CD4-positive, alpha-beta T cell treated with Interleukin-12 subunit alpha and Interleukin-12 subunit beta, for 1 hour (primary cell): ENCODE measurements around the gene PCSK5.
"Not testable (repeated sequence)": the region's sequence is repeated elsewhere in the genome, so short reads cannot be mapped to it uniquely, and the experiment has no call there.

Experiments
- DNase-seq: peaks from one replicate; pipeline ENCODE4 v3.0.0-alpha.2; 2020

Gene PCSK5

DNA sequence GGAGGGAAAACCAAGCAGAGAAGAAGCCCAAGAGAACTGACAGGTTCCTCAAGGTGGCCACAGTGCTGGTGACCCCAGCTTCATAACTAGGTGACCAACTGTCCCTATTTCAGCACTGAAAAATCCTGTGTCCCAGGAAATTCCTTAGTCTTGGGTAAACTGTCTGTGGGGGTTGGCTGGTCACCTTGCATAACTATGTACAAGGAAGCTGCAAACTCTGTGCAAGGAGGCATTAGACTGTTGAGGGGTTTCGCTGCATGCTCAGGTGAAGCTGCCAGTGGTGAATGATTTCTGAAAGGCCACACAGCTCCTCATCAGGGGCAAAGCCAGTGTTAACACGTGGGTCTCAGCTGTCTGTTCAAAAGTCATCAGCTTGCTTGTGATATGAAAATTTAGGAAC, 36.9 kb downstream of the PCSK5 start:
- DNase-seq = no peak

- no peak for DNase-seq
These were observed 39.7 kb downstream of the PCSK5 start for GRCh38 chr9:75930190-75930589.

DNA sequence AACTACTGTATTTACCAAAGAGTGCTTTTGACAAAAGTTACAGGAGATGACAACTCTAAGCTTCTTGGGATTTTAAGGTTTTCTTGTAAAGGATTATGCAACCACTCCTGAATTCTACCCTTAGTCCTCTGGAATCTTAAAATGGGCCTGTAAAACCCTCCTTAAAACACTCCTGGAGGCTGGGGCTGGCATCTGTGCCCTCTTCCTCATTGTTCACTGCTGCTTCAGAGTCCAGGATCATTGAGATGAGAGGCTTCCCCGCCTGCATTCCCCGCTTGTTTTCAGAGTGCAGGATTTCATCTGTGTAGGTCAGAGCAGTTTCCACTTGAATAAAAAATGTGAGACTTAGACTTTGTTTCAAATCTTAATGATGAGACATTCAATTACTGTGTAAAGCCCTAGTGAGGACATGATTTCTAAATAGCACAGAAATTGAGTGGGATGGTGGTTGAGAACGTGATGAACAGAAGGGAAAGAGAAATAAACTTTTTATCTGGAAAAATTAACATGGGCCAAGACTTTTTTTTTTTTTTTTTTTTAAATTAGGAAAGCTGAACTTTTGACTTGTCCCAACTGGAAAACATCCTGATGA, 40.4 kb downstream of the PCSK5 start:
- no peak for DNase-seq

- no peak for DNase-seq
These were observed 43.5 kb downstream of the PCSK5 start for GRCh38 chr9:75933982-75934381.

- no peak for DNase-seq
These were observed 45.1 kb downstream of the PCSK5 start for GRCh38 chr9:75935591-75935990.

GRCh38 chr9:75937521-75938258, 47.2 kb downstream of the PCSK5 start:
- DNase-seq = no peak

DNA sequence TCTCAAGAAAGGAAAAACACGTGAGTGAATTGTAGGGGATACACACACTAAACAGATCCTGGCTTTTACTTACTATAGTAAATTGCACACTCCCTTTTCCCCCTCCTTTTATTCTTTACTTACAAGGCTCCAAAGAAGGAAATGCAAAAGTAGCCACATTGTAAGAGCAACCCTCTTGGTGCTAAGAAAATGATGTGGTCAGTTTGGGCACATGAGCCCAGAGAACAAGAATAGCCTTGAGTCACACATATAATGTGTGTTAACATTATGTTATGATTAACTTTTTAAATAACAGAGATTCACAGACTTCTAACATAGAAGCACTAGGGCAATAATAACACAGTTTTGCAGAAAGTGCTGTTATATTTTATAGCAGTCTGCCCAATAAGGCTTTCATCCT, 48.5 kb downstream of the PCSK5 start:
- DNase-seq = no peak

DNA sequence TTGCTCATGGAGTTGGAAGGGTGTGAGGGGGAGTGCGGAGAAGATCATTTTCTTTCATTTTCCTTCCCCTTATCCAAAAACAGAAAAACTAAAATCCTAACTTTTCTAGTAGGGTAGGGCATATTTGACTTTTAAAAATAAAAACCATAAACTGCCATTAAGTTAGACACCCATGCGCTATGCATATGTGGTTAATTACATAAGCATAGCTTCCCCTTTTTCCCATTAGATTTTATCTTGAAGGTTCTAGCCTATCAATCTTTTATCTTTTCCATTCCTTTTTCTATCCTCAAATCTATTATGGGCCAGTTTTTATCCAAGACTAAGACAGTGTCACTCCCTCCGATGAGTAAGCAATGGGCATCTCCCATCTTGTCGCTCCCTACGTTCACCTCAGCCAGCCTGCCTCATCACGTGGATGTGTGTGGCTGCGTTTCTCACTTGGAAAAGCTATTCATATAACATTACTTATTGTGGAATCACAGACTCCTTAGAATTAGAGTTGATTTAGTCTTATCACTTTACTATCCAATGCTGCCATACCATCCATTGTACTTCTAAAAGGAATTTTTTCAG, 49.2 kb downstream of the PCSK5 start:
- DNase-seq = no peak

DNA sequence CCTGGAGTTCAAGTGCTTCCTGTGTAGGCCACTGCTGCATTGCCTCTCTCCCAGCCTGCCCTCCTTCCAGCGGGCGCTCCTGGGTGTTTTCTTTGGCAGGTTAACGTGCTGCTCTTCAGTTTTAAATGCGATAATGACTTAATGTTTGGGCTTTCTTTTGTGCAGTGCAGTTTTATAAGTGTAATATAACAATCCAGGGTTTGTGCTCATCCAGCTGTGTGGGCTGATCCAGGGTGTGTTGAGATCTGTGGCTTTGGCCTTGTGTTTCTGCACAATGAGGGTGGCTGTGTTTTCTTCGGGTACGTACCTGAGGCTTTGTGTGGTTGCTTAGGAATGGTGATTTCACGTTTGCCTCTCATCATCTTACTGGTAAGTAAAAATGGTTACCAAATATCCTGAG, 50.6 kb downstream of the PCSK5 start:
- DNase-seq = no peak

- no peak for DNase-seq
These were observed 51.3 kb downstream of the PCSK5 start for GRCh38 chr9:75941577-75942311.

- no peak for DNase-seq
These were observed 56.3 kb downstream of the PCSK5 start for GRCh38 chr9:75946766-75947165.

DNA sequence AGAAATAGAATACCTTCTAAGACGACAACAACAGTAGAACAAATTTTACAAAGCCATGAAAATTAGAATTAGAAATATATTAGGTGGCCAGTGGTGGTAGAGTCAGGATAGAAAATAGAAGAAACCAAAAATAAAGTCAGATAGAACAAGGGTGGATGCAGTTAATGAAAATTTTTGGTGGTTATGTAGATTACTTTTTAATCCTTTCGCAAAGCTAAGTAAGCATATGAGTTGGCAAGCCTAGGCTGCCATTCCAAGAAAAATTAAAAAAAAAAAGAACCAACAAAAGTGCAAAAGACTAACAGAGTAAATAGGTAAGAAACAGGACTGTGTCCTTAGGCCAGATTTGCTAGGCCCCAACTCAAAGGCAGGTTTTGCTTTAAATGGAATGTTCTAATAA, 56.8 kb downstream of the PCSK5 start:
- no peak for DNase-seq

GRCh38 chr9:75950998-75951397, 60.5 kb downstream of the PCSK5 start:
- DNase-seq = no peak

DNA sequence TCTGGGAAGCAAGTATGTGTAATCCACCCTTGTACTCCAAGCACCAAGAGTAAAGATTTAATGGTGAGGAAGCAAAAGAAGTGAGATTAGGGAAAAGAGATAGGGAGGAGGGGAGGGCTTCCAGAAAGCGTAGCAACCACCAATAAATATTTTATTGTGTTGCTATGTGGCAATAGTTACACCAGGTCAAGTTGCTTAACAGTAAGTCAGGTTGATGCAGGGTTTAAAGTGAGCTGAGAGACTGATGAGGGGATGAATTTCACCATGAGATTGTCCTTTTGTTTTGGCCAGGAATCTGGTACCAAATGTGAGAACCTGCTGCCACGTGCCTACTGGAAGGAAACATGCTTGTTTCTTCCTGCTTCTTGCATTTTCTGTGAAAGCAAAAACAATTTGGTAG, 62.7 kb downstream of the PCSK5 start:
- DNase-seq = no peak

- DNase-seq = no peak
These were observed 65.7 kb downstream of the PCSK5 start for GRCh38 chr9:75956161-75956560.

- DNase-seq = no peak
These were observed 66.6 kb downstream of the PCSK5 start for GRCh38 chr9:75957116-75957515.

GRCh38 chr9:75958226-75958625, 67.8 kb downstream of the PCSK5 start:
- no peak for DNase-seq

GRCh38 chr9:75960551-75960950, 70.1 kb downstream of the PCSK5 start:
- DNase-seq = no peak

GRCh38 chr9:75962013-75962661, 71.7 kb downstream of the PCSK5 start:
- no peak for DNase-seq

DNA sequence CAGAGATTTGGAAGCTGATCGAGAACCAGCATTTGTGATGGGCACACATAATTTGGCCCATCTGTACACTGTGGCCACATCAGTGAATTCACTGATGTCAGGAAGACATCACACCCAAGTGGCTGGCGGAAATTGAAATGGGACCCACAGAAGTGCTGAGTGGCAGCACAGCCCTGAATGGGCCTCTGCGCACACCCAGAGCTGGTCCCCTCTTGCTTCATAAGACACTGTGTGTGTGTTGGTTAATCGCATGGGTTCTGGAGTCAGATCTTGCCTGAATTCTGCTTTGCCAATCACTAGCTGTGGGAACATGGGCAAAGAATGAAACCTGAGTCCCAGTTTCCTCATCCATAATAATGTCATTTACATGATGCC, 72.2 kb downstream of the PCSK5 start:
- no peak for DNase-seq

DNA sequence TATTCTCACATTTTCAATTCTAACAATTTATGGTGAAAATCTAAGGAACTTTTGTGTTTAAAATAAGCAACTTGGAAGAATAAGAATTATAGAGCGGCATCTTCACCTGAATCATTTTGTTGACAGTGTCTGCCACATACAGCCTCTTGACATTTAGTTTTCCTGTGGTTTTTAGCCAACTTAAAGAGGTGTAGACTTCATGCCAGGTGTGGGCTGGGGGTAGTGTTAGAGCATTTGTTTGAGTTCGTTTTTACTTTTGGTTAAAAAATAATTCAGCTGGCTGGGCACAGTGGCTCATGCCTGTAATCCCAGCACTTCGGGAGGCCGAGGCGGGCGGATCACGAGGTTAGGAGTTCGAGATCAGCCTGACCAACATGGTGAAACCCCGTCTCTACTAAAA, 72.8 kb downstream of the PCSK5 start:
- DNase-seq = not testable (repeated sequence)

DNA sequence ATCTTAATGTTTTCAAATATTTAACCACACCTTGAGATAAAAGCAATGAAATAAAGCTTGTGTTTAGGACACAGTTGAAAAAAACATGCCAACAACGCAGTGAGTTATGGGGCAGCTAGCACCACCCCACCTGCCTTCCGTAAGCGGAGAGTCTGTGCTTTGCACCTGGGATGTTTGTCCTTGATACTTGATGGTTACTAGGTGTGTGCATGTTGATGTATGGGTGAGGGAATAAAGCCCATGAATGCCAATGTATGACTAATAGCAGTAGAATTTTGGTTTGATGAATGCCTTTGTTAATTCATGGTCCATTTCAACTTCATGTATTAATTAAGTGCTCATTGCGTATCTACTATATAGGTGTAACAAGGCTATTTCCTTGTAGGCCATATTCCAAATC, 74.0 kb downstream of the PCSK5 start:
- DNase-seq = no peak

DNA sequence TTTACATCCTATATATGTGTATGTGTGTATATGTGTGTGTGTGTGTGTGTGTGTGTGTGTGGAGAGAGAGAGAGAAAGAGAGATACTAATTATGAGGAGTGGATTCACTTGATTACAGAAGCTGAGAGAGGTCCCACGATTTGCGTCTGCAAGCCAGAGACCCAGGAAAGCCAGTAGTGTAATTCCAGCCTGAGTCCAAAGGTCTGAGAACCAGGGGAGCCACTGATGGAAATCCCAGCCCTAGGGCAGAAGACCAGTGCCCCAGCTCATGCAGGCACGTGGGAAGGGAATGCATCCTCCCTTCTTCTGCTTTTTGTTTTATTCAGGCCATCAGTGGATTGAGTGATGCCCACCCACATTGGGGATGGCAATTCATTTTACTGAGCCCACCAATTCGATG, 74.8 kb downstream of the PCSK5 start:
- no peak for DNase-seq
